GM23338 (cell line): Measurements from ENCODE around the gene PHF21A. TPM values are rescaled to one million over a fixed set of nuclear protein-coding genes. Genes with fewer than 3 reads are reported as not detected.

Experiments
- ATAC-seq: fragments of 200-7000 bp; cut with Tn5 transposase; 3 replicates; pipeline ENCODE4 v1.9.1; 2020
- DNase-seq: peaks from one replicate; pipeline ENCODE4 v3.0.0-alpha.2; 2015; ENCODE audit warnings: low spot score
- H2AFZ ChIP-seq: fragments of 200-600 bp; sonication (generic); 2 replicates; pipeline ENCODE4 v1.8.0; 2016; ENCODE audit warnings: antibody characterized with exemption, mild to moderate bottlenecking, moderate library complexity
- H3F3A ChIP-seq: fragments of 200-600 bp; sonication (generic); replicated peaks from 2 replicates; pipeline ENCODE4 v1.8.0; 2017; ENCODE audit warnings: antibody characterized with exemption, mixed run types, low read depth
- H3K27ac ChIP-seq: fragments of 200-600 bp; sonication (generic); 2 replicates; pipeline ENCODE4 v1.6.1; 2016; ENCODE audit warnings: low read depth
- H3K27me3 ChIP-seq: fragments of 200-600 bp; sonication (generic); 2 replicates; pipeline ENCODE4 v1.8.0; 2016; ENCODE audit warnings: mild to moderate bottlenecking, mixed run types, moderate library complexity; ENCODE audit not compliant: insufficient read depth
- H3K36me3 ChIP-seq: fragments of 200-600 bp; sonication (generic); 2 replicates; pipeline ENCODE4 v1.8.0; 2016; ENCODE audit warnings: mild to moderate bottlenecking; ENCODE audit not compliant: insufficient read depth
- H3K4me1 ChIP-seq: fragments of 200-600 bp; sonication (generic); 2 replicates; pipeline ENCODE4 v1.8.0; 2016; ENCODE audit warnings: mild to moderate bottlenecking, moderate library complexity; ENCODE audit not compliant: insufficient read depth
- H3K4me2 ChIP-seq: fragments of 200-600 bp; sonication (generic); 2 replicates; pipeline ENCODE4 v1.7.1; 2017; ENCODE audit warnings: mixed run types
- H3K4me3 ChIP-seq: fragments of 200-600 bp; sonication (generic); 2 replicates; pipeline ENCODE4 v1.6.1; 2016; ENCODE audit warnings: mixed run types
- H3K79me2 ChIP-seq: fragments of 200-600 bp; sonication (generic); replicated peaks from 2 replicates; pipeline ENCODE4 v1.8.0; 2017; ENCODE audit warnings: mild to moderate bottlenecking; ENCODE audit not compliant: insufficient read depth
- H3K9me2 ChIP-seq: fragments of 200-600 bp; sonication (generic); 2 replicates; pipeline ENCODE4 v1.8.0; 2017; ENCODE audit not compliant: insufficient read depth
- H4K20me1 ChIP-seq: fragments of 200-600 bp; sonication (generic); replicated peaks from 2 replicates; pipeline ENCODE4 v1.8.0; 2017; ENCODE audit warnings: mild to moderate bottlenecking; ENCODE audit not compliant: insufficient read depth
- H3K27ac Mint-ChIP-seq: 2 replicates; pipeline ENCODE4 v1.8.0; 2020; ENCODE audit warnings: inconsistent platforms, mild to moderate bottlenecking, moderate library complexity, mixed read lengths
- H3K27me3 Mint-ChIP-seq: 3 replicates; pipeline ENCODE4 v1.8.0; 2022; ENCODE audit warnings: low read depth, mild to moderate bottlenecking, moderate library complexity, mixed read lengths, inconsistent platforms; ENCODE audit not compliant: insufficient read depth, poor library complexity
- H3K36me3 Mint-ChIP-seq: 3 replicates; pipeline ENCODE4 v1.8.0; 2021; ENCODE audit warnings: low read depth, mild to moderate bottlenecking, inconsistent platforms, moderate library complexity, mixed read lengths
- H3K4me1 Mint-ChIP-seq: 3 replicates; pipeline ENCODE4 v1.8.0; 2020; ENCODE audit warnings: mild to moderate bottlenecking, inconsistent platforms, mixed read lengths
- H3K4me3 Mint-ChIP-seq: 3 replicates; pipeline ENCODE4 v1.8.0; 2021; ENCODE audit warnings: moderate library complexity, mild to moderate bottlenecking, inconsistent platforms, mixed read lengths
- H3K9me3 Mint-ChIP-seq: 3 replicates; pipeline ENCODE4 v1.8.0; 2020; ENCODE audit warnings: moderate library complexity, mild to moderate bottlenecking, inconsistent platforms, mixed read lengths
- CREB1 ChIP-seq: fragments of 250-450 bp; sonication (Bioruptor Pico); IDR thresholded peaks from 2 replicates; pipeline ENCODE4 v1.5.0; 2020; ENCODE audit warnings: low read depth, mild to moderate bottlenecking, moderate library complexity
- CTCF ChIP-seq, 2 experiments: fragments of 200-600 bp in 1 of 2; sonication (generic) in 1 of 2; conservative IDR thresholded peaks; 2 replicates each; pipeline versions ENCODE4 v1.5.1 to v1.6.1; 2016 to 2017; ENCODE audit warnings: antibody characterized with exemption in 2 of 2, low read depth in 2 of 2, mild to moderate bottlenecking in 2 of 2, moderate library complexity in 1 of 2
- ETS1 ChIP-seq: IDR thresholded peaks from 2 replicates; pipeline ENCODE4 v1.6.1; 2016; ENCODE audit warnings: antibody characterized with exemption
- EZH2 ChIP-seq: fragments of 200-600 bp; sonication (generic); IDR thresholded peaks from one replicate; pipeline ENCODE4 v1.8.0; 2017; ENCODE audit warnings: antibody characterized with exemption, mild to moderate bottlenecking, low read depth; ENCODE audit not compliant: unreplicated experiment
- EZH2phosphoT487 ChIP-seq: fragments of 200-600 bp; sonication (generic); IDR thresholded peaks from one replicate; pipeline ENCODE4 v1.8.1; 2018; ENCODE audit warnings: antibody characterized with exemption; ENCODE audit not compliant: unreplicated experiment
- JUNB ChIP-seq: IDR thresholded peaks from one replicate; pipeline ENCODE4 v1.6.1; 2016; ENCODE audit warnings: antibody characterized with exemption; ENCODE audit not compliant: unreplicated experiment
- NANOG ChIP-seq: IDR thresholded peaks from 2 replicates; pipeline ENCODE4 v1.6.1; 2016; ENCODE audit warnings: antibody characterized with exemption, borderline replicate concordance
- POLR2AphosphoS5 ChIP-seq: IDR thresholded peaks from 2 replicates; pipeline ENCODE4 v1.6.1; 2016; ENCODE audit warnings: antibody characterized with exemption, low read depth
- REST ChIP-seq: IDR thresholded peaks from one replicate; pipeline ENCODE4 v1.6.1; 2018; ENCODE audit warnings: antibody characterized with exemption; ENCODE audit not compliant: unreplicated experiment
- STAT1 ChIP-seq: IDR thresholded peaks from one replicate; pipeline ENCODE4 v1.6.1; 2016; ENCODE audit warnings: antibody characterized with exemption; ENCODE audit not compliant: unreplicated experiment
- ZNF114 ChIP-seq: fragments of 250-450 bp; sonication (Bioruptor Pico); IDR thresholded peaks from 2 replicates; pipeline ENCODE4 v1.5.0; 2020; ENCODE audit warnings: mild to moderate bottlenecking, moderate library complexity
- ZNF331 ChIP-seq: fragments of 250-450 bp; sonication (Bioruptor Pico); IDR thresholded peaks from 2 replicates; pipeline ENCODE4 v1.5.0; 2020; ENCODE audit warnings: low read depth, mild to moderate bottlenecking, moderate library complexity
- ZNF462 ChIP-seq: fragments of 250-450 bp; sonication (Bioruptor Pico); IDR thresholded peaks from 2 replicates; pipeline ENCODE4 v1.5.0; 2020; ENCODE audit warnings: mild to moderate bottlenecking, moderate library complexity
- polyA plus RNA-seq: library from polyadenylated mRNA; unstranded; fragments of >200 nt; fragmentation: Nextera tagmentation; extraction: Ambion mirVana; gene quantifications from 2 replicates; pipeline ENCODE4 v1.2.1, GENCODE V29; 2016
- total RNA-seq: library from RNA; depleted of rRNA; stranded (reverse); fragments of >200 nt; shearing (Covaris generic); gene quantifications from 2 replicates; pipeline ENCODE4 v1.2.3, GENCODE V29; 2014

Gene PHF21A
- total and polyA plus RNA-seq, 2 experiments from 2014 or later = 21.7 to 23.6 TPM

GRCh38 chr11:45930951-45931570 is 190.2 kb downstream of the PHF21A start:
- DNase-seq (no peak), ATAC-seq (no peak)
- Histone ChIP-seq H3K4me1 (no peaks in the 10 kb centered on the region), H3K4me3 (no peak overlapping the region), H3K9me2 (no peaks in the 10 kb centered on the region), H3K36me3 (peaks cover 11% of the 10 kb centered on the region; the same call in 1 of the 2 replicates), H3K27ac (peak overlapping the region; percentile 45; the same call in 1 of the 2 replicates), H2AFZ (no peak overlapping the region), H3F3A (0 out of 2 replicates have a peak, but pooled peaks cover 6% of the 10 kb centered on the region), H4K20me1 (peaks cover 4% of the 10 kb centered on the region), H3K79me2 (no peaks in the 10 kb centered on the region), H3K27me3 (no peaks in the 10 kb centered on the region), H3K4me2 (no peak overlapping the region)
- TF ChIP-seq EZH2 (no peak), NANOG (no peak), ZNF114 (CRISPR knock-in tag) (no peak), CTCF (conservative IDR thresholded peaks at IDR 0.05; ENCODE audit: low read depth in 2 of 2) (no peak), ZNF462 (CRISPR knock-in tag) (no peak), CREB1 (CRISPR knock-in tag) (no peak), ETS1 (no peak), STAT1 (no peak), ZNF331 (CRISPR knock-in tag) (no peak), REST (no peak), JUNB (no peak), POLR2AphosphoS5 (no peak), EZH2phosphoT487 (no peak)
- Mint-ChIP-seq H3K27me3 (peaks cover 10% of the 10 kb centered on the region), H3K27ac (peak overlapping the region; percentile 60; the same call in 1 of the 2 replicates), H3K4me1 (peaks cover 17% of the 10 kb centered on the region), H3K9me3 (no peaks in the 10 kb centered on the region), H3K4me3 (no peak overlapping the region), H3K36me3 (peaks cover 44% of the 10 kb centered on the region)
